Adrenal gland (tissue), 12 donors: Measurements from ENCODE around the gene KHDRBS1. TPM values are rescaled to one million over a fixed set of nuclear protein-coding genes. Genes with fewer than 3 reads are reported as not detected.

Experiments used
- DNase-seq, 7 donors: peaks; one replicate each; pipeline ENCODE4 v3.0.0-alpha.2; 2019 to 2020
- H3K27ac ChIP-seq, 5 donors: fragments of 200-600 bp; sonication (generic) in 4 of 5; 1 replicate in 3 of 5; 2 replicates in 2 of 5; pipeline versions ENCODE4 v1.5.1 to v1.8.0; 2016 to 2020; ENCODE audit warnings: mild to moderate bottlenecking in 1 of 5
- H3K27me3 ChIP-seq: fragments of 200-600 bp; 2 replicates; pipeline ENCODE4 v1.8.0; 2021
- H3K36me3 ChIP-seq, 2 donors: fragments of 200-600 bp; replicated peaks in 1 of 2; 1 replicate in 1 of 2; 2 replicates in 1 of 2; pipeline versions ENCODE4 v1.5.1 to v1.8.0; 2018 to 2022
- H3K4me1 ChIP-seq, 2 donors: fragments of 200-600 bp; replicated peaks in 1 of 2; 1 replicate in 1 of 2; 2 replicates in 1 of 2; pipeline versions ENCODE4 v1.5.1 to v1.8.0; 2018 to 2021
- H3K4me3 ChIP-seq, 4 donors: fragments of 200-600 bp; sonication (generic) in 3 of 4; one replicate each; pipeline ENCODE4 v1.5.1; 2016 to 2018
- H3K9me3 ChIP-seq, 3 donors: fragments of 200-600 bp; sonication (generic) in 1 of 3; replicated peaks in 1 of 3; 1 replicate in 2 of 3; 2 replicates in 1 of 3; pipeline versions ENCODE4 v1.5.1 to v1.8.0; 2016 to 2021
- POLR2A ChIP-seq, 2 donors: fragments of 450-650 bp; IDR thresholded peaks; one replicate each; pipeline ENCODE4 v1.6.1; 2017; ENCODE audit warnings: antibody characterized with exemption in 2 of 2, mild to moderate bottlenecking in 2 of 2, moderate library complexity in 1 of 2
- WGBS, 4 donors: extraction: QIAGEN DNeasy Blood & Tissue Kit in 2 of 4; methylation state at CpG; one replicate each; pipeline versions ENCODE4 v1.1.5 to v1.1.7; 2013 to 2017; 5-methylcytosine and 5-hydroxymethylcytosine counted together
- intact Hi-C, 2 donors: fragments of 100-400 bp; cut with DNase I; formaldehyde crosslinking; loops; one replicate each; pipeline versions ENCODE4 v1.14.1 to v1.15.0; 2022 to 2023
- polyA plus RNA-seq, 3 donors: library from polyadenylated mRNA; stranded (reverse); fragments of 200-250 nt in 2 of 3; fragments of 350-450 nt in 1 of 3; fragmentation: Illumina TruSeq in 1 of 3; extraction: RNeasy Lipid Tissue Mini Kit (QIAGEN cat#74804) in 1 of 3; gene quantifications; one replicate each; pipeline ENCODE4 v1.2.3, GENCODE V29; 2013 to 2014
- total RNA-seq, 9 donors: library from RNA; depleted of rRNA in 4 of 9; stranded (reverse); fragments of >200 nt in 4 of 9; fragments of 120-200 nt in 1 of 9; fragmentation: NEBNext Ultra II Directional in 1 of 9; extraction: Animal tissue kit (Norgen Biotek cat#: 25700) in 1 of 9; gene quantifications; one replicate each; pipeline versions ENCODE4 v1.1.0 to v1.2.4, GENCODE V29; 2013 to 2023
- TF ChIP-seq, protein P1 (sequence below), 6 experiments: fragments of 450-650 bp in 4 of 6; fragments of 200-600 bp in 2 of 6; sonication (generic) in 1 of 6; IDR thresholded peaks; 1 replicate in 5 of 6; 2 replicates in 1 of 6; pipeline versions ENCODE4 v1.5.1 to v1.8.0; 2016 to 2021; ENCODE audit warnings: antibody characterized with exemption in 6 of 6, mild to moderate bottlenecking in 2 of 6, moderate library complexity in 1 of 6
- donor health status: healthy with polysubstance abuse.
- donor health status: Bipolar disorder and iron deficiency.
- donor health status: DM: yes; HTN: yes; CAD: no.
- donor health status: DM: no; HTN: no; CAD: no.
- donor health status: DM: no; HTN: no; CAD: no.
- donor health status: DM: yes; HTN: yes; CAD: no.

The KHDRBS1 gene
- total and polyA plus RNA-seq, 12 donors: 37.3 to 108 (median 72.8) TPM

- 88 to 94% (median 93%) methylated on average over 3 of the region's 3 CpGs for WGBS, 4 donors
- TF ChIP-seq POLR2A (IDR thresholded peaks at IDR 0.05): no peak
- TF ChIP-seq, protein P1, sequence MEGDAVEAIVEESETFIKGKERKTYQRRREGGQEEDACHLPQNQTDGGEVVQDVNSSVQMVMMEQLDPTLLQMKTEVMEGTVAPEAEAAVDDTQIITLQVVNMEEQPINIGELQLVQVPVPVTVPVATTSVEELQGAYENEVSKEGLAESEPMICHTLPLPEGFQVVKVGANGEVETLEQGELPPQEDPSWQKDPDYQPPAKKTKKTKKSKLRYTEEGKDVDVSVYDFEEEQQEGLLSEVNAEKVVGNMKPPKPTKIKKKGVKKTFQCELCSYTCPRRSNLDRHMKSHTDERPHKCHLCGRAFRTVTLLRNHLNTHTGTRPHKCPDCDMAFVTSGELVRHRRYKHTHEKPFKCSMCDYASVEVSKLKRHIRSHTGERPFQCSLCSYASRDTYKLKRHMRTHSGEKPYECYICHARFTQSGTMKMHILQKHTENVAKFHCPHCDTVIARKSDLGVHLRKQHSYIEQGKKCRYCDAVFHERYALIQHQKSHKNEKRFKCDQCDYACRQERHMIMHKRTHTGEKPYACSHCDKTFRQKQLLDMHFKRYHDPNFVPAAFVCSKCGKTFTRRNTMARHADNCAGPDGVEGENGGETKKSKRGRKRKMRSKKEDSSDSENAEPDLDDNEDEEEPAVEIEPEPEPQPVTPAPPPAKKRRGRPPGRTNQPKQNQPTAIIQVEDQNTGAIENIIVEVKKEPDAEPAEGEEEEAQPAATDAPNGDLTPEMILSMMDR (IDR thresholded peaks at IDR 0.05): no peak
- Histone ChIP-seq H3K9me3 (no peaks in the 10 kb centered on the region), H3K4me3 (no peak overlapping the region), H3K4me1 (no peaks in the 10 kb centered on the region), H3K27me3 (no peaks in the 10 kb centered on the region), H3K27ac (no peak overlapping the region), H3K36me3 (peaks cover 0 to 76% of the 10 kb centered on the region in 2 donors)
- DNase-seq: no peak
- intact Hi-C loops: no loop called here
Measured at GRCh38 chr1:32035119-32035518, 21.5 kb downstream of the KHDRBS1 start.

- Histone ChIP-seq H3K4me3 (no peak overlapping the region), H3K27me3 (no peaks in the 10 kb centered on the region), H3K9me3 (no peaks in the 10 kb centered on the region), H3K4me1 (no peaks in the 10 kb centered on the region), H3K27ac (no peak overlapping the region), H3K36me3 (peaks cover 0 to 74% of the 10 kb centered on the region in 2 donors)
- 86 to 100% (median 94%) methylated on average over 3 of the region's 3 CpGs; no CpG with 5 or more reads in 1 of the 4 donors for WGBS, 4 donors
- intact Hi-C loops: no loop called here
- TF ChIP-seq, protein P1 (IDR thresholded peaks at IDR 0.05): no peak
- no peak for TF ChIP-seq POLR2A (IDR thresholded peaks at IDR 0.05)
- DNase-seq: no peak
Measured at GRCh38 chr1:32040711-32041110, 27.0 kb downstream of the KHDRBS1 start.

DNA sequence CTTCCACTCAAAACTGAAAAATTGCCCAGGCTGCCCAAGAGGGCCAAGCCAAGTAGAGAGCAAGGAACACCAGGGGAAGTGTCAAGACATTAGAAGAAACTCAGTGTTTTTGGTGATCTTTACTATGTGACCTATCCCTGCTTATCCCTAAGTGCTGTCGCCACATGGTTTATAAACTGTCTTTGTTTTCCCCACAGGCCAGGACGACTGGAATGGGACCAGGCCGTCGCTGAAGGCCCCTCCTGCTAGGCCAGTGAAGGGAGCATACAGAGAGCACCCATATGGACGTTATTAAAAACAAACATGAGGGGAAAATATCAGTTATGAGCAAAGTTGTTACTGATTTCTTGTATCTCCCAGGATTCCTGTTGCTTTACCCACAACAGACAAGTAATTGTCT is 28.7 kb downstream of the KHDRBS1 start:
- Histone ChIP-seq H3K9me3 (no peaks in the 10 kb centered on the region), H3K4me1 (no peaks in the 10 kb centered on the region), H3K4me3 (no peak overlapping the region), H3K36me3 (peaks cover 0 to 76% of the 10 kb centered on the region in 2 donors), H3K27me3 (no peaks in the 10 kb centered on the region), H3K27ac (no peak overlapping the region)
- DNase-seq: no peak
- TF ChIP-seq, protein P1 (IDR thresholded peaks at IDR 0.05): no peak
- no peak for TF ChIP-seq POLR2A (IDR thresholded peaks at IDR 0.05)
- intact Hi-C loops: no loop called here
- WGBS, 4 donors: 70 to 88% (median 80%) methylated on average over 5 of the region's 5 CpGs

- TF ChIP-seq, protein P1 (IDR thresholded peaks at IDR 0.05): no peak
- TF ChIP-seq POLR2A (IDR thresholded peaks at IDR 0.05): no peak
- no peak for DNase-seq
- no peak overlapping the region for H3K27ac ChIP-seq
- intact Hi-C loops: no loop called here
- H3K9me3 ChIP-seq: no peaks in the 10 kb centered on the region
- H3K36me3 ChIP-seq: peaks cover 0 to 70% of the 10 kb centered on the region in 2 donors
- WGBS, 4 donors: 78 to 96% (median 88%) methylated on average over 1 of the region's 1 CpG
- H3K27me3 ChIP-seq: no peaks in the 10 kb centered on the region
- no peak overlapping the region for H3K4me3 ChIP-seq
- H3K4me1 ChIP-seq: no peaks in the 10 kb centered on the region
Measured at GRCh38 chr1:32044234-32044633, 30.6 kb downstream of the KHDRBS1 start.
